GM23248 (cell line): ENCODE results near the gene SCEL.

Experiments used
- EZH2 ChIP-seq: fragments of 200-600 bp; sonication (generic); IDR thresholded peaks from 2 replicates; pipeline ENCODE4 v1.6.1; 2018; ENCODE audit warnings: antibody characterized with exemption, mild to moderate bottlenecking; ENCODE audit not compliant: insufficient read depth, poor library complexity, severe bottlenecking
- EZH2phosphoT487 ChIP-seq: fragments of 200-600 bp; sonication (generic); IDR thresholded peaks from 2 replicates; pipeline ENCODE4 v1.6.1; 2018; ENCODE audit warnings: antibody characterized with exemption, moderate library complexity, mild to moderate bottlenecking, low read depth; ENCODE audit not compliant: insufficient read depth

GRCh38 chr13:77558016-77558415, 22.5 kb downstream of the SCEL start:
- no peak for TF ChIP-seq EZH2
- no peak for TF ChIP-seq EZH2phosphoT487
